ENCODE measurements around the gene HEPACAM.

The HEPACAM gene

GRCh38 chr11:124899383-124900145 is 36.3 kb downstream of the HEPACAM start:
- no peak for TF ChIP-seq POLR2A (IDR thresholded peaks at IDR 0.05; ENCODE audit: low read length)
- TF ChIP-seq GATA1 (IDR thresholded peaks at IDR 0.05; ENCODE audit: low read depth, low read length) = no peak
- DNase-seq = no peak

GRCh38 chr11:124898711-124899110 is 37.1 kb downstream of the HEPACAM start:
- no peak for DNase-seq

GRCh38 chr11:124898263-124898680 is 37.6 kb downstream of the HEPACAM start:
- no peak for DNase-seq
- TF ChIP-seq POLR2A (IDR thresholded peaks at IDR 0.05; ENCODE audit: low read length) (no peak), GATA1 (IDR thresholded peaks at IDR 0.05; ENCODE audit: low read depth, low read length) (no peak)

More at GRCh38 chr11:124898711-124899110, 37.1 kb downstream of the HEPACAM start:
- TF ChIP-seq POLR2A (IDR thresholded peaks at IDR 0.05; ENCODE audit: low read length) (no peak), GATA1 (IDR thresholded peaks at IDR 0.05; ENCODE audit: low read depth, low read length) (no peak)

- no peak for TF ChIP-seq GATA1 (IDR thresholded peaks at IDR 0.05; ENCODE audit: low read depth, low read length)
- TF ChIP-seq POLR2A (IDR thresholded peaks at IDR 0.05; ENCODE audit: low read length) = no peak
- DNase-seq = no peak
Measured at GRCh38 chr11:124897674-124898262, 38.1 kb downstream of the HEPACAM start, which contains the start of gene ROBO4. Gene ROBO4 (minus strand): TSS chr11:124897865. CDS start chr11:124897795, 70 bp downstream.

GRCh38 chr11:124896821-124897391 is 38.9 kb downstream of the HEPACAM start:
- no peak for DNase-seq
- no peak for TF ChIP-seq GATA1 (IDR thresholded peaks at IDR 0.05; ENCODE audit: low read depth, low read length)
- TF ChIP-seq POLR2A (IDR thresholded peaks at IDR 0.05; ENCODE audit: low read length) = no peak

GRCh38 chr11:124896071-124896750 is 39.6 kb downstream of the HEPACAM start:
- no peak for TF ChIP-seq POLR2A (IDR thresholded peaks at IDR 0.05; ENCODE audit: low read length)
- no peak for TF ChIP-seq GATA1 (IDR thresholded peaks at IDR 0.05; ENCODE audit: low read depth, low read length)
- no peak for DNase-seq

- DNase-seq = no peak
- TF ChIP-seq POLR2A (IDR thresholded peaks at IDR 0.05; ENCODE audit: low read length) (no peak), GATA1 (IDR thresholded peaks at IDR 0.05; ENCODE audit: low read depth, low read length) (no peak)
Measured at GRCh38 chr11:124895471-124895971, 40.3 kb downstream of the HEPACAM start.

GRCh38 chr11:124894606-124895430 is 41.0 kb downstream of the HEPACAM start:
- no peak for DNase-seq
- TF ChIP-seq POLR2A (IDR thresholded peaks at IDR 0.05; ENCODE audit: low read length) (no peak), GATA1 (IDR thresholded peaks at IDR 0.05; ENCODE audit: low read depth, low read length) (no peak)

- DNase-seq = no peak
- TF ChIP-seq POLR2A (IDR thresholded peaks at IDR 0.05; ENCODE audit: low read length) (no peak), GATA1 (IDR thresholded peaks at IDR 0.05; ENCODE audit: low read depth, low read length) (no peak)
Measured at GRCh38 chr11:124893781-124894401, 42.0 kb downstream of the HEPACAM start.

GRCh38 chr11:124892750-124893454 is 42.9 kb downstream of the HEPACAM start:
- TF ChIP-seq POLR2A (IDR thresholded peaks at IDR 0.05; ENCODE audit: low read length) = no peak
- no peak for TF ChIP-seq GATA1 (IDR thresholded peaks at IDR 0.05; ENCODE audit: low read depth, low read length)
- DNase-seq = no peak

GRCh38 chr11:124892146-124892545 is 43.7 kb downstream of the HEPACAM start:
- DNase-seq = no peak
- TF ChIP-seq GATA1 (IDR thresholded peaks at IDR 0.05; ENCODE audit: low read depth, low read length) = no peak
- no peak for TF ChIP-seq POLR2A (IDR thresholded peaks at IDR 0.05; ENCODE audit: low read length)

GRCh38 chr11:124891373-124891861 is 44.4 kb downstream of the HEPACAM start:
- no peak for TF ChIP-seq GATA1 (IDR thresholded peaks at IDR 0.05; ENCODE audit: low read depth, low read length)
- TF ChIP-seq POLR2A (IDR thresholded peaks at IDR 0.05; ENCODE audit: low read length) = no peak
- no peak for DNase-seq
